HG03025 (cell line): ENCODE data around the gene CHST15.

Experiments used
- ATAC-seq: cut with Tn5 transposase; IDR thresholded peaks from one replicate; pipeline ENCODE4 v1.9.1; 2021; ENCODE audit warnings: mild to moderate bottlenecking, moderate library complexity; ENCODE audit not compliant: unreplicated experiment, low FRiP score

CHST15 gene

GRCh38 chr10:123988694-123989093 is 104.7 kb downstream of the CHST15 start:
- no peak for ATAC-seq

- no peak for ATAC-seq
These were observed 106.7 kb downstream of the CHST15 start for GRCh38 chr10:123986736-123987135.

DNA sequence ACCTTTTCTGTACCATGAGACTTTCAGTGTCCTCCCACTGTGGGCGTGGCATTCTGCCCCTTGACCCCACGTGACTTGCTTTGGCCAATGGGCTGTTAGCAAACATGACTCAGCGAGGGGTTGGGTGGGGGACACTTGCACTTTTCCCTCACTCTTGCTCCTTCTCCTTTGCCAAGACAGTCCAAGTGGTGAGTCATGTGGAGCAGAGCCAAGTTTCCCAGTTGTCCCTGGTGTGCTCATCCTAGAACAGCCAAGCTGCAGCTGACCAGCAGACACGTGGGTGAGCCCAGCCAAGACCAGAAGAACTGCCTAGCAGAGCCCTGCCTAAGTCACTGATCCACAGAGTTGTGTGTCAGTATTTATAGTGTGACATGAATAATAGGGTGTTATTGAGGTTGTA is 119.0 kb downstream of the CHST15 start:
- no peak for ATAC-seq

- ATAC-seq = no peak
These were observed 120.7 kb downstream of the CHST15 start for GRCh38 chr10:123972481-123973401.

- no peak for ATAC-seq
These were observed 122.5 kb downstream of the CHST15 start for GRCh38 chr10:123970927-123971286.

DNA sequence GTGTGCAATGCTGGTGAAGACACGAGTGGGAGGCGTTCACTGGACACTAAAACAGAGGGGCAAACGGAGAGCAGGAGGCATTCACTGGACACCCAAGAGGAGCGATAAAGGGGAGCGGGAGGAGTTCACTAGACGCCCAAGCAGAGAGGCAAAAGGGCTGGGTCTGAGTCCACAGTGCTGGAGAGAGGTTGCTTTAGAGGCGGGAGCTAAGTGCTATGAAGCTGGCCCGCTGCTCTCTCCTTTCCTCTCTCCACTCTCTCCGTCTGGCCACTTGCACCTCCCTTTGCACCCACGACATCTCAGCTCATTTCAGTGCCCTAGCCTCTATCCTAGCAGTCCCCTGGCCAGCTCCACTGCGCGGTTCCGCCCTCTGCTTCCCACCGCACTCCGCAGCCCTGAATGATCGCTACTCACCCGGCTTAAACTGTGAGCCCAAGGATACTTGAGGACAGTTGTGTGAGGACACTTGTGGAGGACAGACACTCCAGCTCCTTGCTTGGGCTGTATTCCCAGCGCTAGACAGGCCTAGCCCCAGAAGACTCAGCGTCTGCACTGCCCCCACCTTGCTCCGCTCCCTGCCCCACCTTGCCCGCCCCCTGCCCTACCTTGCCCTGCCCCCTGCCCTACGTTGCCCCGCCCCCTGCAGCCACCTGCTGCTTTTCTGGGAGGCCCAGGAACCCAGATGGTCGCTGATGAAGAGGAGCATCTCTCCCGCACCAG is 123.0 kb downstream of the CHST15 start:
- no peak for ATAC-seq

DNA sequence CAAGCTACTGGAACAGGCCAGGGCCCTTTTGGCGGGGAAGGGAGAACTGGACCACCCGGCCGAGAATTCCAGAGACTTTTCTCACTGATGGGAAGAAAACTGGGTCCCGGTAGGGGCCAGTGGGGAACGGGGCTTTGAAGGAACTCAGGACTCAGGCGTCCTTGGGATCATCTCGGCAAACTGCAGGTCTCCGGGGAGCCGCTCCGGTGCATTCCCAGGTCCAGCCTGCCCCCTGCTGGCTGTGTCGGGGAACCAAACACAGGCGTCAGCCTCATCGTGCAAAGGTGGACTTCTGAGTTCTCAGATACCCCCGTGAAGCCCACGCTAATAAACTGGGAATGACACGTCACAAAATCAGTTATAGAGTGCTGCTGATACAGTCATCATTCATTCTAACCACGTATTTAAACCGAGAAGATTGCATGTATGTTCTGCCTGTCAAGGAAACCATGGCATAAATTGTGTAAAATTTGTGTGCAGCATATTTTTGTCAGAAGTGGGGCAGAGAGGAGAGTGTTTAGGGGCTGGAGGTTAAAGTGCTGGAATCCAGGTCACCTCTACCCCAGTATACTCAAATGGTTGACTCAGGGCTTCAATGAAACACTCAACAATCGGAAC is 125.7 kb downstream of the CHST15 start:
- ATAC-seq = no peak

DNA sequence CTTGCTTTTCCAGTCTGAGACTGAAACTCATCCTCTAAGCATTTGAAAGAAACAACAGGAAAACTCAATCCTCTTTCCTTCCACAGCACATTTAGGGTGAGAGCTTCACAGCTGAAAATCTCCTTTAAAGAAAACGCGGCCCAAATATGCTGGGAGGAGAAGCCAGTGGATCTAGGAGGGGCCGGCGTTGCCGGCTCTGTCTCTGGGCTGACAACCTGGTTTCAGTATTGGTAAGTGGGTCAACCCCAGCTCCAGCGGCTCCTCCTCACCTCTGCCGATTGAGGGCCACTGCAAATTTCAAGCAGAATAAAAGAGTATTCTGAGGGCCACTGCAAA is 126.5 kb downstream of the CHST15 start:
- no peak for ATAC-seq

- ATAC-seq = no peak
These were observed 127.2 kb downstream of the CHST15 start for GRCh38 chr10:123965973-123966895.

DNA sequence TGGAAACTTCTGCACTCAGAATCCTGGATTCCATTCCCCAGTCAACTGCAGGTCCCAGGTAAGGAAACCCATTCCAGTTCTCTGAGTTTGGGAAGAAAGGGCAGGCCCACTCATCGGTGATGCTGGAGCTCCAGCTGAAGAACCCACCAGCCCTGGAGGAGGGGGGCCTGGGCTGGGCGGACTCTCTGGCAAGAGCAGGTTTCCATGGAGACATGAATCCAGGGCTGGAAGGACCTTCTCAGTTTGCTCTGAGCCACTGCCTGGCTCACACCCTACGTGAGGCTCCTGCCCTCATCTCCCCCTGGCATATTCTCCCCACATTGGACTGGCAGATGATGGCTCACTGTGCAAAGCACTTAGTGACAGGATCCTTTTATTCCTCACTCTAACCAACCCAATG is 128.4 kb downstream of the CHST15 start:
- ATAC-seq = no peak

- ATAC-seq = no peak
These were observed 130.5 kb downstream of the CHST15 start for GRCh38 chr10:123962756-123963530.

- no peak for ATAC-seq
These were observed 135.2 kb downstream of the CHST15 start for GRCh38 chr10:123958241-123958640.
